Islet precursor cell (in vitro differentiated cells): ENCODE results near the gene OR1D5.
A peak's percentile ranks its signal among the peaks of the same experiment; 100 is the strongest.
"Not testable (repeated sequence)": the region's sequence is repeated elsewhere in the genome, so short reads cannot be mapped to it uniquely, and the experiment has no call there.

Source experiments
- DNase-seq: peaks from one replicate; pipeline ENCODE4 v3.0.0-alpha.2; 2018

OR1D5 gene

GRCh38 chr17:3063507-3063906 is at the start of gene OR1D5:
Gene OR1D5, minus strand, starts transcription at chr17:3063607. Its CDS starts 0 bp downstream, at chr17:3063607.
- DNase-seq, result not testable (repeated sequence)

DNA sequence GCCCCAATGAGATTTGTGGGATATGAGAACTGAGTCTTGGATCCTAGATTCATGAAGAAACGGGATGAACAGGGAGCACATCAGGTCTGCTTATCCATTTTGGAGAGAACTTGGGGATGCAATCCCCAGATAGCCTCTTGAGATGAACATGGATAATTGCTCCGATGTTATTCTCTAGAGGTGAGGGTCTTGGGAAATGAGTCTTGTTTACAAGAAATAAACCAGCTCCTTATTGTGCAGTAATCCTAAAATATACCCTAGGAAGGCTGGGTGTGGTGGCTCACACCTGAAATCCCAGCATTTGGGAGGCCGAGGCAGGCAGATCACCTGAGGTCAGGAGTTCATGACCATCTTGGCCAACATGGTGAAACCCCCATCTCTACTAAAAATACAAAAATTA is 40.9 kb upstream of the OR1D5 start, which contains the start of gene OR1D2:
TSS of gene OR1D2 (minus strand) at position 101 of the 400 bp plus-strand sequence. CDS start 11,426 bp downstream, outside the sequence.
- DNase-seq, result no peak

DNA sequence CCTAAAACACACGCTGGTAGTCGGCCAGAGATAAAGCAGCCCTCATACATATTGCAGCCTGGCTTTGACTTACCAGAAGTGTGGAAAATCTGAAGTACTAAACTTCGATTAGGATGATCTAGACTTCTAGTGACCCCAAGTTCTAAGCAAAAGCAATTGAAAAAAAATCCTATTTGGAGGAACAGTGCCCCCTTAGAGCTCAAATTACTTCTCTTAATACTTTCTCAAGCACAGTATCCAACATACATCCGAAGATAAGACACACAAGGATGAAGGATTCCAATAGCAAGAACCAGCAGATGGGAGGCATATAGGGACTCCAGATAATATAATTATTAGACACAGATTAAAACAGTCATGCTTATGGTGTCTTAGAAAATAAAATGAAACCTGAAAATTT is 10.4 kb upstream of the OR1D5 start:
- DNase-seq, result not testable (repeated sequence)

DNA sequence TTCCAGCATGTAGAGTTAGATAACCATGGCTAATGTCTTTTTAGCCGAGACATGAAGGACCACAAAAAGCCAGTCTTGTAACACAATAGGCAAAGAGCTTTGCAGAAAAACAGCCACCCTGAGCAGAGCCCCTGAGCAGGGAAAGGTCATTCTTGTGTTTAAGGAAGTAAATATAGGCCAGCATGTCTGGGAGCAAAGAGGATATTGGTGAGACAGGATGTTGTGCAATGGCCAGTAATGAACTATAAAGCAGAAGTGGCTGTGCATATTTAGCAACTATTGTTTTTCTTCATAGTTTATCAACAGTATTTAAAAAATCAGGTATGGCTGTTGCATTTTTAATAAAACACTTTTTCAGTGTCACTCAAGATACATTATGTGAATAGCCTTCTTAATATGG is 1.8 kb upstream of the OR1D5 start:
- DNase-seq, result not testable (repeated sequence)

- not testable (repeated sequence) for DNase-seq
These were observed 506 bp downstream of the OR1D5 start for GRCh38 chr17:3062824-3063377.

DNA sequence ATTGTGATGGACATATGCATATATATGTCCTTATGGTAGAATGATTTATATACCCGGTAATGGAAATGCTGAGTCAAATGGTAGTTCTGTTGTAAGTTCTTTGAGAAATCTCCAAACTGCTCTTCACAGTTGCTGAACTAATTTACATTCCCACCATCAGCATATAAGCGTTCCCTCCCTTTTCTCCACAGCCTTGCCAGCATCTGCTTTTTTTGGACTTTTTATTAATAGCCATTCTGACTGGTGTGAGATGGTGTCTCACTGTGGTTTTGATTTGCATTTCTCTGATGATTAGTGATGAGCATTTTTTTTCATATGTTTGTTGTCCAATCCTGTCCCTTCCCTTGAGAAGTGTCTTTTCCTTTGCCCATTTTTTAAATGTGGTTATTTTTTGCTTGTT is 8.5 kb downstream of the OR1D5 start:
- DNase-seq, result not testable (repeated sequence)

GRCh38 chr17:3049705-3050295 is 13.6 kb downstream of the OR1D5 start:
- DNase-seq, result peak; percentile 63

- DNase-seq, result peak; percentile 100
These were observed 14.5 kb downstream of the OR1D5 start for GRCh38 chr17:3048727-3049471.

- no peak for DNase-seq
These were observed 16.7 kb downstream of the OR1D5 start for GRCh38 chr17:3046753-3047152.

- DNase-seq, result peak; percentile 52
These were observed 19.6 kb downstream of the OR1D5 start for GRCh38 chr17:3043737-3044365.

DNA sequence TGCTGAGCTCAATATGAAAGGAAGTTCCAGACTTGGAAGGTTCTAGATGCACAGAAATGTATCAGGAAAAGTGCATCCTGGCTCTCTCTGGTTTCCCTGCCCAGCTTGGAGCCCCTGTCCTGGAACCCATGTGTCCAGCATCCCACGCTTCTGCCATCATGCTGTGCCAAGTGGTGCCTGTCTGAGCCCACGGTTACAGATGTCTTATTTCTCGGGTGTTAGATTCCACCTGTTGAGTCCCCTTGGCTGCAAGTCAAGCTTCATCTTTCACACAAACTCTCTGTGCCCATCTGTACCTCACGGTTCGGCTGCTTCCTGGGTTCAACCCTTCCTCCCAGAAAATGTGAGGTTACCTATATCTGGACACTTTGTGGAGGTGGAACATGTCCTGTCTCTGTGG is 22.5 kb downstream of the OR1D5 start:
- peak; percentile 22 for DNase-seq

DNA sequence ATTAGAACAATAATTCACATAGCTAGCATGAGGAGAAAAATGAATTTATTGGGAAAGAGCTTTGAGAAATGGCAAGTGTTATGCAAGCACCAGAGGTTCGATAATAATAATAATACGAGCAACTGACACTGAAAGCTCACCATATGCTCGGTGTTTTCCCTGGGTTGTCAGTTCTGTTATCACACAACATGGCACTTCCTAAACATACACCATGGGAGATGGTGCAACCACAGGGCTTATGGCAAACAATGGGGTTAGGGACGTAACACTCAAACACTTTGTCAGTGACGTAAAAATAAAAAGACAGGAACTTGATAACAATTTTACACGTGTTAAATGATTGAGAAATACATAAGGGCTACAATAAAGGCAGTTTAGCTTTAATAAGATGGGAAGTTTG is 23.7 kb downstream of the OR1D5 start:
- DNase-seq, result peak; percentile 31

DNA sequence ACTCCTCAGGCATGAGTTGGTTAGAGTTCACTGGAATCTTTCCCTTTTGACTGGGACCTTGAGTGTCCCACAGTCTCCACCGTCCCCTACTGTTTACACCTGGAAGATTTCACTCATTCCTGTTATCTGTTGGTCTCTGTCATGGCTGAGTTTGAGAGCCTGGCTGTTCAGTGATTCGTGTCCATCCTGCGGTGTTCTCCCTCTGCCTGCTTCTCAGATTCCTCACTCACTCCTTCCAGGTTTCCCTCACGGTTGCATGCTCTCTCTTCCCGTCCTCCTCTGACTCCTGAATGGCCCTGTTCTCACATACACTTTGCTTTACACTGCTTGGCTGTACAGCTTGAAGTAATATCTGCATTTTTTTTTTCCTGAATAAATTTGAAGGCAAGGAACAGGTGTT is 24.5 kb downstream of the OR1D5 start:
- peak; percentile 51 for DNase-seq

GRCh38 chr17:3037259-3037658 is 26.1 kb downstream of the OR1D5 start:
- peak; percentile 44 for DNase-seq

- peak; percentile 43 for DNase-seq
These were observed 26.6 kb downstream of the OR1D5 start for GRCh38 chr17:3036800-3037199.

DNA sequence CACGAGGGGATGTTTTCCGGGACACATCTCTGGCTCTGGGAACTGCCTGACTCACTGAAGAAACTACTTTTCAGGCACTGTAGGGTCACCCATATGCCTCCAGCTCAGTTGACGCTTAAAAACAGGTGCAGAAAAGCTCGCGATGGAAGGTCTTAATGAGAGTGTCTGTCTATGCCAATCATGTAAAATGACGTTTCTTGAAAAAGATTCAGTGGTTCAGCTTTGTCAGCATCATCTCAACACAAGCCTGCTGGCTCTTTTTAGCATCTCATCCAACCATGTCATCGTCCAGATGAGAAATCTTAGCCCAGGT is 27.5 kb downstream of the OR1D5 start:
- DNase-seq, result no peak

DNA sequence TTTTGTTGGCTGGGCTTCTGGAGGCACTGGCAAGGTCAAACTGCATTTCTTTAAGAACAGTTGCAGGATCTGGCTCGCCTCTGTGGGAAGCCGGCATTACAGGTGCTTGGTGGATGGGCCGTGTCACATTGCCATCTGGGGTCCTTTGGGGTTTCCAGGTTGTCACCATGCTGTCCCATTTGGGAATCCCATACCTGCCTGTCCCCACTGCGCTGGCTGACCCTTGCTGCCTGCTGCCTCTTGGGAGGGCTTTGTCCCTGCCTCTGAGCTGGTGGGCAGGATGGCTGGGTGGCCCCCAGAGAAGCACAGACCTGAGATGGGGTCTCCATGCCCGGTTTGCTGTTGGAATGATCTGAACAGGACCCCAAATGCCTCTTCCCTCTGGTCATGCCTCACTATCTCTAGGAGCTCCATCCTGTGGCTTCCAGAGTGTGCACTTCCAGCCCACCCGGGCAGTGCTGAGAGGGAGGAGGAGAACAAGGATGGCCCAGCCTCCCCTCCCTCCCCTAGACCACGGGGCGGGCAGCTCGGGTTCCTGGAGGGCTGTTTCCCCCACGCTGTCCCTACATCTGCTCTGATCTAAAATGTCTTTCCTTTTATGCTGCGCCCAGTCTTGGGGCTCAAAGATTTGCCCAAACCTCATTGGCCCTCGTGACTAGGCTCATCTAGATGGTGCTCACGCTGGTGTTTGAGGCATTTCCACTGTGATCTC is 28.0 kb downstream of the OR1D5 start:
- peak; percentile 46 for DNase-seq

DNA sequence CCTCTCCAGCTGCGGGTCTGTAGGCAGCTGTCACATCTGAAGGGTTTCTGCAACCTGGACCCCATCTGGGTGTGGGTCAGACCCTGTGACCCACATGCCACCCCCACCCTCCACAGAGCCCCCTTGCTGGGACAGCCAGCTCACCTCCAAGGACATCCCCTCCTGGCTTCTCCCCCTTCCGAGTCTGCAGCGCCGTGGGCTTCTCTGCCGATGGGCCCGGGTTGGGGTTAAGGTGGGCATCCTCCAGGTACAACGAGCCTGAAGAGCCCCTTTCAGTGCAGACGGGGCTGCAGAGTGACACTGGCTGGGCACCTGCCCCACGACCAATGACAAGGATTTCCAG is 28.9 kb downstream of the OR1D5 start:
- peak; percentile 50 for DNase-seq

DNA sequence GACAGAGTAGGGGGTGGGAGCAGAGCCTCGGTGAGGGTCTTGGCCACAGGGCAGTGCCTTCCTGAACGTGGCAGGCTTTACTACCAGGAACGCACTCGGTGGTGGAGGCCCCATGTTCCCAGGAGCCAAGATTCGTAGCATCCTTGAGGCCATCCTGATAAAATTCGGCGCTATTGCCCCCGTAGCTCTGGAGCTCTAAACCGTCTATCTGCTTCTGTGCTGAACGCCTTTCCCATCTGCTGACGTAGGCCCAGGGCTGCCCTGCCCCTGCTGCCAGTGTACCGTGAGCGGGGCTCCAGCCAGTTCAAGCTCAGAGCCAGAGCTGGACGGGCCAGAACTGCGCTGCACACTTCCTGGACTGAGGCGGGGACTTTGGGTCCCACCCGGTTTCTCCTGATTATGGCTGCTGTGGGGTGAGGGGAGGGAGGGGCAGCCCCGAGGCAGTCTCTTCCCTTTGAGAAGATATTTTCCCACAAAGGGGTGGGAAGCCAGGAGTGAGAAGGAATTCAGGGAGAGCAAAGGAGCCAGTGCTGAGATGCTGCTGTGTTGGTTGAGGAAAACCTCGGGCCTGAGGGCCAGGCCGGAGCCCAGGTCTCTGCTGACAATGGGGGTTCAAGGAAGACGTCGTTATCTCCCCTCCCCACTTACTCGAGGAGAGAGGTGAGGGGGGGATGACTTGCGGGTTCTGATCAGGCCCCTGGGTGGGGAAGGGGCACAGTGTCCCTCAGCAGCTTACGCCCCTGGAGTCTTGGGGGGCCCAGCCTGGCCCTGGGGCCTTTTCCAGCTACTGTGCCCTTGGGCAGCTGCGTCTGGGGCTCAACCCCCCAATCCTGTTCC is 29.4 kb downstream of the OR1D5 start:
- DNase-seq, result peak; percentile 51

- peak; percentile 51 for DNase-seq
These were observed 30.2 kb downstream of the OR1D5 start for GRCh38 chr17:3033248-3033640.

DNA sequence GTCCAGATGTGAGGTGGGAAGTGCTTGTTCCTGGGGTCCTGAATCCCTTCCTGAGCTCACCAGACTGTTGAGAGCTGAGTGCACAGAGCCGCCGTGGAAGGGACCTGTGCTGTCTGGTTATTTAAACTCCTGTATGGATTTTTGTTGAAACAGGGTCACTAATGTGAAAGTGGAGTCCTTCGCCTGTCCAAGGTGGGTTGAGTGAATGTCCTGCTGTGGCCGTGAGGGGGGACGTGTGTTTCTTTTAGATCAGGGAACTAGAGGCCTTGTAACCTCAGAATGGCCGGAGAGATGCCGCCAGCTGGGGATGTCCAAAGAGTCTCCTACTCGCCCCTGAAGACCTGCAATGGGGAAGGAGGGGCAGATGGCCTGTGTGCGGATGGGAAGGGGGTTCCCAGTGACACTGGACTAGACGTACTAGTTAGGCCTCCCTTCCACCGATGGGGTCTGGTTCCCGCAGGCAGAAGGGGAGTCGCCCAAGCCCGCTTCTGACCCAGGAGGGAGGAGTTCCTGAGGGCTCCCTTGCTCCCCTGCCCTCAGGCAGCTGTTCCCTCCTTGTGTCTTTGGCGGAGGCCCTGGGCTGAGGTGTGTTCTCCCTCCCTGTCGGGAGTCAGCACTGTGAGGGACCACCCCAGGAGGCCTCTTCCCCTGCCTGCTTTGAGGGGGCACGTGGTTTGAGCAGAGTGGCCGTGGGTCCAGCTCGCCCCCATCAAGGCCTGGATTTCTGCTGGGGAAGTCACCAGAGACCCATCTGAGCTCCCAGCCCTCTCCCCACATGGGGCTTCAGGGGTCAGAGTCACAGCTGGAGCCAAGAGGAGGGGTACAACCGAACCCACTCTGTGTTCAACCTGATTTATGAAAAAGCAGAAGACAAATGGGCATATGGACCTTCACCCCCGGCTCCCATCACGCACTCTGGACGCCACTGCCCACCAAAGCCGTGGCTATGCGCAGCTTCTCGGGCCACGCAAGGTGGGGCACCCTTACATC is 30.9 kb downstream of the OR1D5 start:
- peak; percentile 51 for DNase-seq
